Calu3 (cell line): ENCODE results near the gene CD46. TPM values are rescaled to one million over a fixed set of nuclear protein-coding genes. Genes with fewer than 3 reads are reported as not detected.

Experiments used
- BruUV-seq: library from RNA; stranded (reverse); fragments of 400-500 nt; replicated peaks from 2 replicates; lab custom pipeline; 2021; lab: Mats Ljungman, UMichigan
- CTCF ChIA-PET: fragments of 300-600 bp; sonication (Branson Sonifier 250); formaldehyde crosslinking; loops from one replicate; lab custom pipeline; 2022; ENCODE audit warnings: antibody characterized with exemption; lab: Charles Lee
- DNase-seq: peaks from one replicate; pipeline ENCODE4 v3.0.0; 2022
- H3K27ac Mint-ChIP-seq: one replicate; pipeline ENCODE4 v1.8.0; 2022; ENCODE audit warnings: mixed read lengths; ENCODE audit not compliant: unreplicated experiment
- H3K27me3 Mint-ChIP-seq: one replicate; pipeline ENCODE4 v1.8.0; 2022; ENCODE audit warnings: mixed read lengths; ENCODE audit not compliant: unreplicated experiment
- H3K36me3 Mint-ChIP-seq: one replicate; pipeline ENCODE4 v1.8.0; 2022; ENCODE audit warnings: mild to moderate bottlenecking, moderate library complexity, mixed read lengths; ENCODE audit not compliant: insufficient read depth, unreplicated experiment
- H3K4me1 Mint-ChIP-seq: one replicate; pipeline ENCODE4 v1.8.0; 2022; ENCODE audit warnings: mild to moderate bottlenecking, low read depth, mixed read lengths; ENCODE audit not compliant: unreplicated experiment
- H3K4me3 Mint-ChIP-seq: one replicate; pipeline ENCODE4 v1.8.0; 2022; ENCODE audit warnings: mild to moderate bottlenecking, low read depth, moderate library complexity, mixed read lengths; ENCODE audit not compliant: unreplicated experiment
- H3K9me3 Mint-ChIP-seq: one replicate; pipeline ENCODE4 v1.8.0; 2022; ENCODE audit warnings: low read depth, mixed read lengths; ENCODE audit not compliant: unreplicated experiment
- CTCF ChIP-seq: fragments of 200-600 bp; IDR thresholded peaks from one replicate; pipeline ENCODE4 v1.8.0; 2022; ENCODE audit warnings: antibody characterized with exemption; ENCODE audit not compliant: unreplicated experiment
- intact Hi-C: fragments of 100-400 bp; cut with micrococcal nuclease; formaldehyde crosslinking; loops from one replicate; pipeline ENCODE4 v1.10.0; 2022; ENCODE audit not compliant: unreplicated experiment
- total RNA-seq: library from RNA; stranded (reverse); gene quantifications from 2 replicates; pipeline ENCODE4 v1.2.3, GENCODE V29; 2022

CD46 gene
- total RNA-seq, 1 experiment from 2014 or later, result 635 TPM

GRCh38 chr1:207828046-207828445, 76.2 kb downstream of the CD46 start:
- peaks cover 31% of the 10 kb centered on the region for H3K36me3 Mint-ChIP-seq
- no peaks in the 10 kb centered on the region for H3K9me3 Mint-ChIP-seq
- peaks cover 62% of the 10 kb centered on the region for H3K4me1 Mint-ChIP-seq
- TF ChIP-seq CTCF, result no peak
- CTCF ChIA-PET, result no interaction called here
- no peaks in the 10 kb centered on the region for H3K27me3 Mint-ChIP-seq
- no TSS peak for BruUV-seq
- no peak overlapping the region for H3K4me3 Mint-ChIP-seq
- DNase-seq, result no peak
- peak overlapping the region; percentile 30 for H3K27ac Mint-ChIP-seq
- intact Hi-C loops, result loop anchor here (1.0 to 5.0 kb wide), 3 partner anchors 41 to 164 kb away; no protein-coding TSS in a partner anchor

- CTCF ChIA-PET, result interaction anchor here (0.7 to 1.8 kb wide), 5 partner anchors 40 to 134 kb away, joined by 3 to 28 read pairs (median 6); no protein-coding TSS in a partner anchor
- peaks cover 60% of the 10 kb centered on the region for H3K4me1 Mint-ChIP-seq
- TF ChIP-seq CTCF, result peak; percentile 84
- intact Hi-C loops, result loop anchor here (1.0 to 5.0 kb wide), 3 partner anchors 41 to 164 kb away; no protein-coding TSS in a partner anchor
- peak overlapping the region; percentile 30 for H3K27ac Mint-ChIP-seq
- H3K4me3 Mint-ChIP-seq, result no peak overlapping the region
- no peaks in the 10 kb centered on the region for H3K27me3 Mint-ChIP-seq
- no TSS peak for BruUV-seq
- H3K36me3 Mint-ChIP-seq, result peaks cover 26% of the 10 kb centered on the region
- DNase-seq, result peak; percentile 78
- H3K9me3 Mint-ChIP-seq, result no peaks in the 10 kb centered on the region
Observed at GRCh38 chr1:207828485-207829158, 76.8 kb downstream of the CD46 start.

GRCh38 chr1:207829576-207829975, 77.7 kb downstream of the CD46 start:
- no peak for TF ChIP-seq CTCF
- BruUV-seq, result no TSS peak

GRCh38 chr1:207830788-207831187, 78.9 kb downstream of the CD46 start:
- Mint-ChIP-seq H3K27ac (no peak overlapping the region), H3K36me3 (peaks cover 6% of the 10 kb centered on the region), H3K9me3 (no peaks in the 10 kb centered on the region), H3K4me3 (no peak overlapping the region), H3K4me1 (peaks cover 39% of the 10 kb centered on the region), H3K27me3 (no peaks in the 10 kb centered on the region)
- BruUV-seq, result no TSS peak
- intact Hi-C loops, result no loop called here
- DNase-seq, result no peak
- CTCF ChIA-PET, result no interaction called here
- TF ChIP-seq CTCF, result no peak

More at GRCh38 chr1:207829576-207829975, 77.7 kb downstream of the CD46 start:
- no peak overlapping the region for H3K27ac Mint-ChIP-seq
- H3K27me3 Mint-ChIP-seq, result no peaks in the 10 kb centered on the region
- no peak overlapping the region for H3K4me3 Mint-ChIP-seq
- intact Hi-C loops, result loop anchor here (5.0 kb wide), 1 partner anchor 163 kb away; no protein-coding TSS in a partner anchor
- H3K9me3 Mint-ChIP-seq, result no peaks in the 10 kb centered on the region
- no peak for DNase-seq
- CTCF ChIA-PET, result interaction anchor here (1.4 to 1.8 kb wide), 4 partner anchors 39 to 133 kb away, joined by 4 to 28 read pairs (median 8); no protein-coding TSS in a partner anchor
- H3K4me1 Mint-ChIP-seq, result peaks cover 51% of the 10 kb centered on the region
- H3K36me3 Mint-ChIP-seq, result peaks cover 16% of the 10 kb centered on the region
